ENCODE data around the gene ARMH3. TPM values are rescaled to one million over a fixed set of nuclear protein-coding genes. Genes with fewer than 3 reads are reported as not detected.

ARMH3 gene
- total RNA-seq, 5 donors from 2014 or later (not counting 1 experiment from before 2014, with no cell fraction given) = 26.4 to 30.0 (median 27.2) TPM

DNA sequence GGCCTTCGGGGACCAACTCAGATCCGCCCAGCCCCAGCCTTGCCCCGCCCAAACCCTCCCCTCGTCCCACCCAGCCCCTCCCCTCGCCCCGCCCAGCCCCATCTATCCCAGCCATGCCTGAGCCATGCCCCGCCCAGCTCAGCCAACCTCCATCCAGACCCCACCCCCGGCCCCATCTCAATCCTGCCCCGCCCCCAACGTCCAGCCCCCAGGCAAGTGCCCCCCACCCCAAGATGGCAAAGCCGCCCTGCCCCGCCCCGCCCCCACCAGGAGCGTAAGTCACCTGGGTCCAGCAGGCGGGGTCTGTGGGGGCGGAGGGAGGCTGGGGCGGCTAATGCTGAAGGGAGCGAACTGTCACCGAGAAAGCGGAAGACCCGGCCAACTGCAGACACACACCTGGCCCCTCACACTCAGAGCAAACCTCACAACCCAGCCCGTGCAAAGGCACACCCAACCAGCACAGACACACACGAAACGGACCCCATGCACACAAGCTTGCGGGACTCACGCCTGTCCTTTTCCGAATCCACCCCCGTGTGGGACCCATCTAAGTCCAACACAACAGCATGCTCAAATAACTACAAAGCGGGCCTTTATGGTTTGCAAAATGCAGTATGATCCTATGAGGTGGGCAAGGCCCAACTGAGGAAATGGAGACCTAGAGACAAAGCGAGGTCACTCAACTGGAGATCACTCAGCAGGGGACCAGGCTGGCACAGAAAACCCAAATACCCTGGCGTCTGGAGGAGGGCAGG is 226.2 kb downstream of the ARMH3 start:
- peak; percentile 40 to 80 (median 66) for DNase-seq
- Mint-ChIP-seq H3K9me3 (no peaks in the 10 kb centered on the region), H3K4me3 (peak overlapping the region; percentile 78 to 94 (median 80)), H3K27ac (peak overlapping the region; percentile 98 to 99), H3K27me3 (no peaks in the 10 kb centered on the region), H3K36me3 (no peaks in the 10 kb centered on the region), H3K4me1 (peaks cover 44 to 52% (median 49%) of the 10 kb centered on the region in 3 donors)
- Histone ChIP-seq H3K27me3 (replicated peaks in 1 of 2; ENCODE audit: control insufficient read depth in 2 of 2, extremely low read depth in 1 of 2, insufficient read depth in 2 of 2, low read length in 1 of 2) (no peaks in the 10 kb centered on the region), H3K9me3 (no peaks in the 10 kb centered on the region), H3K27ac (ENCODE audit: low read length) (peak overlapping the region; percentile 93), H3K4me3 (ENCODE audit: control insufficient read depth in 1 of 2, extremely low read depth in 1 of 2, low read length in 1 of 2) (peak overlapping the region; percentile 28 to 54), H3K4me1 (ENCODE audit: control insufficient read depth in 1 of 2, extremely low read depth in 1 of 2, insufficient read depth in 2 of 2, low read length in 2 of 2) (peaks cover 34 to 62% of the 10 kb centered on the region in 2 experiments), H3K36me3 (ENCODE audit: control insufficient read depth in 2 of 2, extremely low read depth in 1 of 2, insufficient read depth in 1 of 2, low read length in 1 of 2) (peaks cover 0 to 5% of the 10 kb centered on the region in 2 donors)
- ATAC-seq (replicated peaks in 1 of 4) = peak; percentile 9 to 36 (median 14)
- ChIA-PET POLR2A (no interaction called here), CTCF (interaction anchor here (0.6 to 1.4 kb wide), 3 partner anchors 11 to 34 kb away, joined by 4 read pairs; no protein-coding TSS in a partner anchor)
- 34% methylated on average over 8 of the region's 31 CpGs for WGBS (ENCODE audit: insufficient coverage)

DNA sequence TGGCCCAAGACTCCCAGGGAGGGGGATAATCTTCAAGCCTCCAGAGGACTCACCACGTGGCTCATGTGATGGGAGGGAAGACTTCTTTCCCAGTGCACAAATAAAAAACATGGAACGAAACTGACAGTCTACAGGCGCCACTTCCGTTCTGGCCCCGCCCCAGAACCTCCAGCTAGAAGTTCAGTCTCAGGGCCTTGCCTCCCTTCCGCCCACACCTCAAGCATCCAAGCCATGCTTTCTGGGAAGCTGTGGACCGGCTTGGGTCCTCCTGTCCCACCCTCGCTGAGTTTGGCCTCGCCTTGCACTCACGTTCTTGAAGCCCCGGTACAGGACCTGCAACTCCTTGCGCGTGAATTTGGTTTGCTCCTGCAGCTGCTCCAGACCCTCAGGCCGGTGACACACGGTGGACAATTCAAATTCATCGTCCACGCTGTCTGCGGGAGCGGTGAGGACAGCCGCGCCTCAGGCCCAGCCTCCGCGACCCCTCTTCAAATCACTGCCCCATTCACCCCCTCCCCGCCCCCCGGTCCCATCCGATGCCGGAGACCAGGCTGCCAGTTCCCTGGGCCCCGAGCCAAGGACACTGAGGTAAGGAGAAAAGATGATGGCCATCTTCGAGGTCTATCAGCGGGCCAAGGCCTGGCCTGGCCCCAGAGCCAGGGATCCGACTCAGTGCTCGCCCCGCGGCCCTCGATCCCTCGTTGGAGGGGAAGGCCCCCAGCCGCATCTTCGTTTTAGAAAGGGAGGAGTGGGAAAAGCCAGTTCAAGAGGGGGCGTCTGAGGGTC is 227.0 kb downstream of the ARMH3 start:
- ChIA-PET CTCF (interaction anchor here (0.6 to 1.7 kb wide), 5 partner anchors 10 to 17 kb away, joined by 3 to 9 read pairs (median 4); partner anchors contain the start of genes KCNIP2 (in 1 of the 2) and OGA (in 1 of the 2)), POLR2A (interaction anchor here in 1 of 2 donors (0.6 kb wide), 1 partner anchor 27 kb away, joined by 5 read pairs; no protein-coding TSS in a partner anchor)
- Histone ChIP-seq H3K27me3 (replicated peaks in 1 of 2; ENCODE audit: control insufficient read depth in 2 of 2, extremely low read depth in 1 of 2, insufficient read depth in 2 of 2, low read length in 1 of 2) (no peaks in the 10 kb centered on the region), H3K27ac (ENCODE audit: low read length) (peak overlapping the region; percentile 16), H3K4me3 (ENCODE audit: control insufficient read depth in 1 of 2, extremely low read depth in 1 of 2, low read length in 1 of 2) (no peak overlapping the region), H3K4me1 (ENCODE audit: control insufficient read depth in 1 of 2, extremely low read depth in 1 of 2, insufficient read depth in 2 of 2, low read length in 2 of 2) (peaks cover 26 to 54% of the 10 kb centered on the region in 2 experiments), H3K36me3 (ENCODE audit: control insufficient read depth in 2 of 2, extremely low read depth in 1 of 2, insufficient read depth in 1 of 2, low read length in 1 of 2) (peaks cover 0 to 5% of the 10 kb centered on the region in 2 donors), H3K9me3 (no peaks in the 10 kb centered on the region)
- no peaks in the 10 kb centered on the region for H3K27me3 Mint-ChIP-seq
- peak overlapping the region in 1 of 2 donors; percentile 49 for H3K27ac Mint-ChIP-seq
- peaks cover 37 to 44% (median 41%) of the 10 kb centered on the region in 3 donors for H3K4me1 Mint-ChIP-seq
- 85% methylated on average over 15 of the region's 39 CpGs for WGBS (ENCODE audit: insufficient coverage)
- peak overlapping the region in 2 of 3 donors; percentile 9 to 94 for H3K4me3 Mint-ChIP-seq
- H3K36me3 Mint-ChIP-seq = no peaks in the 10 kb centered on the region
- DNase-seq = no peak
- no peak for ATAC-seq (replicated peaks in 1 of 4)
- H3K9me3 Mint-ChIP-seq = no peaks in the 10 kb centered on the region

DNA sequence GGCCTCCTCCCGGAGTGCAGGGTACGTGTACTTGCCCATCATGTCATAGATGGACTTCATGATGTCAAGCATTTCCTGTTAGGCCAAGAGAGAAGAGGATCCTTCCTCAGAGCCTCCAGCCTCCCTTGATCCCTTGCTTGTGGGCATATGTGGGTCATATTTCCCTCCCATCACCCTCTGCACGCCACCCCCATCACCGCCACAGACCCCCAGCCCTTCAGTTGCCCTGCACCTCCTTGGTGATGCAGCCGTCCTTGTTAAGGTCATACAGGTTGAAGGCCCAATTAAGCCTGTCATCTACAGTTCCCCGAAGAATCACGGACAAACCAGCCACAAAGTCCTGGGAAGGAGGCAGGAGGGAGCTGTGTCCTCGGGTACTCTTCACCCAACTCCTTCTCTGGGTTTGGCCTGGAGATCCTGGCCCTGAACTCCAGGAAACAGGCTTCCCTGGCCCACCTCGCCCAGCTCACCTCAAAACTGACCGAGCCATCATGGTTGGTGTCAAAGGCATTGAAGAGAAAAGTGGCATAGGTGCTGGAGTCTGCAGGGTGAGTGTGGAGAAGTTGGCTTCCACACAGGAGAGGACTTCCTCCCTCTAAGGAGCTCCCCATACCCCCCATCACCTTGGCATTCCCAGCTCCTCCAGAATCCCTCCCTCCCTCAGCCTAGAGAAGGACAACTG is 227.9 kb downstream of the ARMH3 start:
- Mint-ChIP-seq H3K4me3 (no peak overlapping the region), H3K27me3 (no peaks in the 10 kb centered on the region), H3K9me3 (no peaks in the 10 kb centered on the region), H3K4me1 (peaks cover 28 to 35% (median 32%) of the 10 kb centered on the region in 3 donors), H3K27ac (peak overlapping the region; percentile 49 to 64), H3K36me3 (no peaks in the 10 kb centered on the region)
- H3K27ac ChIP-seq (ENCODE audit: low read length) = no peak overlapping the region
- H3K4me1 ChIP-seq (ENCODE audit: control insufficient read depth in 1 of 2, extremely low read depth in 1 of 2, insufficient read depth in 2 of 2, low read length in 2 of 2) = peaks cover 19 to 45% of the 10 kb centered on the region in 2 experiments
- no peaks in the 10 kb centered on the region for H3K27me3 ChIP-seq (replicated peaks in 1 of 2; ENCODE audit: control insufficient read depth in 2 of 2, extremely low read depth in 1 of 2, insufficient read depth in 2 of 2, low read length in 1 of 2)
- no peak overlapping the region for H3K4me3 ChIP-seq (ENCODE audit: control insufficient read depth in 1 of 2, extremely low read depth in 1 of 2, low read length in 1 of 2)
- ChIA-PET CTCF (interaction anchor here (0.6 to 1.7 kb wide), 5 partner anchors 9 to 16 kb away, joined by 3 to 9 read pairs (median 3); partner anchors contain the start of genes KCNIP2 (in 1 of the 2) and OGA (in 1 of the 2)), POLR2A (interaction anchor here in 1 of 2 donors (0.6 kb wide), 1 partner anchor 16 kb away, joined by 3 read pairs; no protein-coding TSS in a partner anchor)
- 100% methylated on average over 3 of the region's 10 CpGs for WGBS (ENCODE audit: insufficient coverage)
- H3K9me3 ChIP-seq = no peaks in the 10 kb centered on the region
- ATAC-seq (replicated peaks in 1 of 4) (no peak), DNase-seq (no peak)
- peaks cover 0 to 5% of the 10 kb centered on the region in 2 donors for H3K36me3 ChIP-seq (ENCODE audit: control insufficient read depth in 2 of 2, extremely low read depth in 1 of 2, insufficient read depth in 1 of 2, low read length in 1 of 2)

DNA sequence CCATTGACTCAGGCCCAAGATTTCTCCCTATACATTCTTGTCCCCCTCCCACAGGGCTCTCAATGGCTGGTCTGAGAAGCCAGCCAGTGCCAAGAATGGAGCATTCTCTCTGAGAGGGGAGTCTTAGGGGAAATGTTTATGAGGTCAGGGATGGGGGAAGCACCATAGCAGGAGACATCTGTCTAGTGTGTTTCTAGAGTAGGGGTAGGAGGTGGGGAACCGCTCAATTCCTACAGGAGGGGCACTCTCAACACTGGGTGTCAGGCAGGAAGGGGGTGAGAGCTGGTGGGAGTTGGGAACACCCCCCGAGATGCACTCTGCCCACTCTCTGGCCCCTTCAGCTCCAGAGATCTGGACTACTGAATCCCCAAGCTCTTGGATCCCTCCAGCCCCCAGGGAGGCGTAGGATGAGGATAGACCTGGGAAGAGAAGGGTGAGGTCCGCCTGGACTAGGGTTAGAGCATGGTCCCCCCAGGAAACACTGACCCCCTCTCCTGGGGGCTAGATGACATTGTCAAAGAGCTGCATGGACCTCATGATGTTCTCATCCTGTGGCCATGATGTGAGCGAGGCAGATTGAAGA is 229.0 kb downstream of the ARMH3 start:
- no peak for ATAC-seq (replicated peaks in 1 of 4)
- ChIA-PET POLR2A (interaction anchor here in 1 of 2 donors (0.6 kb wide), 1 partner anchor 17 kb away, joined by 3 read pairs; no protein-coding TSS in a partner anchor), CTCF (interaction anchor here in 1 of 2 donors (0.8 to 1.7 kb wide), 3 partner anchors 8 to 14 kb away, joined by 3 to 9 read pairs (median 3); partner anchors contain the start of gene OGA)
- H3K27me3 Mint-ChIP-seq = no peaks in the 10 kb centered on the region
- no peak overlapping the region for H3K27ac ChIP-seq (ENCODE audit: low read length)
- DNase-seq = no peak
- H3K9me3 ChIP-seq = no peaks in the 10 kb centered on the region
- peak overlapping the region in 1 of 2 donors; percentile 22 for H3K27ac Mint-ChIP-seq
- H3K4me3 ChIP-seq (ENCODE audit: control insufficient read depth in 1 of 2, extremely low read depth in 1 of 2, low read length in 1 of 2) = no peak overlapping the region
- WGBS (ENCODE audit: insufficient coverage) = 87% methylated on average over 2 of the region's 5 CpGs
- peaks cover 3% of the 10 kb centered on the region for H3K36me3 Mint-ChIP-seq
- no peak overlapping the region for H3K4me3 Mint-ChIP-seq
- H3K36me3 ChIP-seq (ENCODE audit: control insufficient read depth in 2 of 2, extremely low read depth in 1 of 2, insufficient read depth in 1 of 2, low read length in 1 of 2) = peaks cover 0 to 5% of the 10 kb centered on the region in 2 donors
- H3K9me3 Mint-ChIP-seq = no peaks in the 10 kb centered on the region
- H3K4me1 ChIP-seq (ENCODE audit: control insufficient read depth in 1 of 2, extremely low read depth in 1 of 2, insufficient read depth in 2 of 2, low read length in 2 of 2) = peaks cover 11 to 34% of the 10 kb centered on the region in 2 experiments
- H3K4me1 Mint-ChIP-seq = peaks cover 25 to 29% (median 26%) of the 10 kb centered on the region in 3 donors
- H3K27me3 ChIP-seq (replicated peaks in 1 of 2; ENCODE audit: control insufficient read depth in 2 of 2, extremely low read depth in 1 of 2, insufficient read depth in 2 of 2, low read length in 1 of 2) = no peaks in the 10 kb centered on the region

DNA sequence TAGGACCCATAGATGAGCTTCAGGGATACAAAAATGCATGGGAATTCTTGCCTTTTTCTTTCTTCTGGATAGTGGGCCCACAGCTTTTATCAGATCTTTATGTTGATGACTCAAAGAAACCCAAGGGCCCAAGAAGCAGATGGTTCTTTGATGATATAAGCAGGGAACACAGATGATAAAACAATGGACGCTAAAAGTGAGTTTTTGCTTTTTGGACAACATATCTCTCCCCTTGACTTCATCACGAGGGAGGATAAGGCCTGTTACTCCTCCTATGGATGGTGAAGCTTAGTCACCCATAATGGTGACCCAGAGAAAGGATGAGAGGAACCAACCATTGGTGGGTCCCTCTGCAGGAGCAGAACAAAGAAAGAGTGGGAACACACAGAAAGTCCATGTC is 231.2 kb downstream of the ARMH3 start:
- ATAC-seq (replicated peaks in 1 of 4) (no peak), DNase-seq (no peak)
- ChIA-PET POLR2A (no interaction called here), CTCF (no interaction called here)
- no peaks in the 10 kb centered on the region for H3K27me3 Mint-ChIP-seq
- no peak overlapping the region for H3K27ac Mint-ChIP-seq
- no peak overlapping the region for H3K4me3 Mint-ChIP-seq
- no peaks in the 10 kb centered on the region for H3K27me3 ChIP-seq (replicated peaks in 1 of 2; ENCODE audit: control insufficient read depth in 2 of 2, extremely low read depth in 1 of 2, insufficient read depth in 2 of 2, low read length in 1 of 2)
- H3K27ac ChIP-seq (ENCODE audit: low read length) = no peak overlapping the region
- H3K4me1 Mint-ChIP-seq = peaks cover 15 to 20% (median 16%) of the 10 kb centered on the region in 3 donors
- WGBS (ENCODE audit: insufficient coverage) = no CpG with 5 or more reads among the region's 2 CpGs
- no peaks in the 10 kb centered on the region for H3K9me3 Mint-ChIP-seq
- peaks cover 0 to 5% of the 10 kb centered on the region in 2 donors for H3K36me3 ChIP-seq (ENCODE audit: control insufficient read depth in 2 of 2, extremely low read depth in 1 of 2, insufficient read depth in 1 of 2, low read length in 1 of 2)
- H3K9me3 ChIP-seq = no peaks in the 10 kb centered on the region
- H3K4me1 ChIP-seq (ENCODE audit: control insufficient read depth in 1 of 2, extremely low read depth in 1 of 2, insufficient read depth in 2 of 2, low read length in 2 of 2) = peaks cover 0 to 20% of the 10 kb centered on the region in 2 experiments
- H3K36me3 Mint-ChIP-seq = peaks cover 3% of the 10 kb centered on the region
- H3K4me3 ChIP-seq (ENCODE audit: control insufficient read depth in 1 of 2, extremely low read depth in 1 of 2, low read length in 1 of 2) = no peak overlapping the region
